ENCODE measurements around the gene MOB3A. TPM values are rescaled to one million over a fixed set of nuclear protein-coding genes. Genes with fewer than 3 reads are reported as not detected.

Gene MOB3A
- total and polyA plus RNA-seq, 2 of the 13 experiments (the other 11 are each of a cell fraction or from before 2014, with no cell fraction given) = 3.5 to 17.8 TPM

GRCh38 chr19:2139385-2140137 lies 43.4 kb upstream of the MOB3A start:
- H3K36me3 ChIP-seq (replicated peaks in 1 of 2; ENCODE audit: control insufficient read depth in 1 of 2, insufficient read depth in 2 of 2, low read length in 2 of 2) = peaks cover 16 to 39% of the 10 kb centered on the region in 2 experiments
- peaks cover 8% of the 10 kb centered on the region for H4K20me1 ChIP-seq (ENCODE audit: insufficient read depth, low read length)
- TF ChIP-seq PBX3 (CRISPR knock-in tag; IDR thresholded peaks at IDR 0.05; ENCODE audit: borderline replicate concordance) (no peak), EP300 (IDR thresholded peaks at IDR 0.05; ENCODE audit: low read depth in 2 of 2, low read length in 2 of 2) (no peak), EP300 (CRISPR knock-in tag; IDR thresholded peaks at IDR 0.05; ENCODE audit: borderline replicate concordance) (no peak), CENPBD1 (CRISPR knock-in tag; IDR thresholded peaks at IDR 0.05; ENCODE audit: borderline replicate concordance, low read depth) (no peak), AGO2 (optimal IDR thresholded peaks at IDR 0.05; ENCODE audit: low read depth, low read length) (peak; percentile 54), HIVEP1 (CRISPR knock-in tag; IDR thresholded peaks at IDR 0.05) (no peak), ZFP90 (CRISPR knock-in tag; IDR thresholded peaks at IDR 0.05; ENCODE audit: borderline replicate concordance) (no peak), ZNF83 (CRISPR knock-in tag; IDR thresholded peaks at IDR 0.05; ENCODE audit: borderline replicate concordance) (no peak), FOXO4 (CRISPR knock-in tag; conservative IDR thresholded peaks at IDR 0.05) (no peak), TEAD2 (CRISPR knock-in tag; IDR thresholded peaks at IDR 0.05) (no peak), RBM22 (optimal IDR thresholded peaks at IDR 0.05; ENCODE audit: low read length) (peak; percentile 84)
- in situ Hi-C loops (cut with HindIII; ENCODE audit: extremely low pct_ligation_motif_present, low pct_unique_long_range_greater_than_20kb) (no loop called here), intact Hi-C loops (cut with micrococcal nuclease; ENCODE audit: unreplicated experiment) (no loop called here)
- DNase-seq (ENCODE audit: low spot score) (no peak), FAIRE-seq (no peak), ATAC-seq (no peak)
- no TSS peak for BruUV-seq (replicated peaks)
- ChIA-PET POLR2A (no interaction called here), CTCF (ENCODE audit: low intra/inter-chr PET ratio, low total read pairs) (no interaction called here)
- H3K4me3 ChIP-seq (replicated peaks in 1 of 3; ENCODE audit: insufficient read depth in 1 of 3, low read depth in 2 of 3, low read length in 3 of 3) = no peak overlapping the region
- H3K9ac ChIP-seq (ENCODE audit: insufficient read depth, low read depth, low read length) = no peak overlapping the region
- H2AFZ ChIP-seq (ENCODE audit: low read length) = no peak overlapping the region
- no peaks in the 10 kb centered on the region for H3K9me3 ChIP-seq (ENCODE audit: low read length)
- 97% methylated on average over 10 of the region's 22 CpGs for WGBS (ENCODE audit: low lambda C conversion rate)
- peaks cover 46% of the 10 kb centered on the region for H3K79me2 ChIP-seq (ENCODE audit: insufficient read depth, low read length)
- H3K4me2 ChIP-seq (ENCODE audit: low read depth, low read length) = no peak overlapping the region
- H3K27me3 ChIP-seq (ENCODE audit: control insufficient read depth in 1 of 2, insufficient read depth in 2 of 2, low read length in 2 of 2) = no peaks in the 10 kb centered on the region
- H3K27ac ChIP-seq (ENCODE audit: extremely low read length, insufficient read depth, low read length) = no peak overlapping the region
- no peaks in the 10 kb centered on the region for H3K4me1 ChIP-seq (ENCODE audit: insufficient read depth, low read length)

All from HepG2 (cell line).